H9 (cell line): ENCODE results near the gene GPAT3. TPM values are rescaled to one million over a fixed set of nuclear protein-coding genes. Genes with fewer than 3 reads are reported as not detected.

Experiments
- DNase-seq: peaks from one replicate; pipeline ENCODE4 v3.0.0-alpha.2; 2017
- H2AFZ ChIP-seq: one replicate; pipeline ENCODE4 v1.6.1; 2013; ENCODE audit warnings: mild to moderate bottlenecking, low read length, control low read depth, moderate library complexity
- H2AK5ac ChIP-seq: 2 replicates; pipeline ENCODE4 v1.6.1; 2013; ENCODE audit warnings: low read length, control low read depth, mixed read lengths; ENCODE audit not compliant: insufficient read length
- H2BK120ac ChIP-seq: one replicate; pipeline ENCODE4 v1.6.1; 2013; ENCODE audit warnings: low read depth, mild to moderate bottlenecking, low read length, control low read depth, inconsistent platforms; ENCODE audit not compliant: poor library complexity, severe bottlenecking
- H2BK12ac ChIP-seq: 2 replicates; pipeline ENCODE4 v1.6.1; 2013; ENCODE audit warnings: low read length, control low read depth, mixed read lengths, low read depth; ENCODE audit not compliant: insufficient read length
- H2BK15ac ChIP-seq: 2 replicates; pipeline ENCODE4 v1.6.1; 2013; ENCODE audit warnings: low read depth, low read length, control low read depth
- H2BK20ac ChIP-seq: one replicate; pipeline ENCODE4 v1.6.1; 2013; ENCODE audit warnings: low read depth, mild to moderate bottlenecking, low read length, control low read depth, inconsistent platforms; ENCODE audit not compliant: poor library complexity, severe bottlenecking
- H2BK5ac ChIP-seq: 2 replicates; pipeline ENCODE4 v1.6.1; 2013; ENCODE audit warnings: low read length, control low read depth, mixed read lengths; ENCODE audit not compliant: insufficient read length
- H3K14ac ChIP-seq: 2 replicates; pipeline ENCODE4 v1.6.1; 2013; ENCODE audit warnings: low read length, control low read depth; ENCODE audit not compliant: insufficient read depth
- H3K18ac ChIP-seq: 2 replicates; pipeline ENCODE4 v1.6.1; 2013; ENCODE audit warnings: low read depth, mild to moderate bottlenecking, mixed read lengths, low read length, control low read depth; ENCODE audit not compliant: insufficient read length
- H3K23ac ChIP-seq: 2 replicates; pipeline ENCODE4 v1.6.1; 2013; ENCODE audit warnings: low read length, control low read depth, mixed read lengths, low read depth; ENCODE audit not compliant: insufficient read length
- H3K23me2 ChIP-seq: 2 replicates; pipeline ENCODE4 v1.6.1; 2013; ENCODE audit warnings: low read depth, mild to moderate bottlenecking, mixed read lengths, low read length, control low read depth; ENCODE audit not compliant: insufficient read length, poor library complexity, severe bottlenecking
- H3K27ac ChIP-seq: 2 replicates; pipeline ENCODE4 v1.5.1; 2013; ENCODE audit warnings: low read length, control low read depth, mixed read lengths, low read depth; ENCODE audit not compliant: insufficient read length
- H3K27me3 ChIP-seq: 2 replicates; pipeline ENCODE4 v1.6.1; 2013; ENCODE audit warnings: low read length, control low read depth, inconsistent platforms; ENCODE audit not compliant: insufficient read depth
- H3K4ac ChIP-seq: 2 replicates; pipeline ENCODE4 v1.6.1; 2013; ENCODE audit warnings: low read depth, mild to moderate bottlenecking, control low read depth, inconsistent platforms, low read length, moderate library complexity
- H3K4me1 ChIP-seq: 2 replicates; pipeline ENCODE4 v1.6.1; 2013; ENCODE audit warnings: low read length, control low read depth, inconsistent platforms; ENCODE audit not compliant: insufficient read depth
- H3K4me2 ChIP-seq: 2 replicates; pipeline ENCODE4 v1.6.1; 2013; ENCODE audit warnings: low read length, control low read depth, mixed read lengths; ENCODE audit not compliant: insufficient read length, insufficient read depth
- H3K56ac ChIP-seq: 2 replicates; pipeline ENCODE4 v1.6.1; 2013; ENCODE audit warnings: low read depth, mild to moderate bottlenecking, mixed read lengths, low read length, control low read depth; ENCODE audit not compliant: insufficient read length
- H3K79me1 ChIP-seq: 2 replicates; pipeline ENCODE4 v1.6.1; 2013; ENCODE audit warnings: low read depth, mild to moderate bottlenecking, moderate library complexity, low read length, control low read depth, inconsistent platforms; ENCODE audit not compliant: insufficient read depth, poor library complexity, severe bottlenecking
- H3K79me2 ChIP-seq: 2 replicates; pipeline ENCODE4 v1.6.1; 2013; ENCODE audit warnings: low read length, control low read depth, inconsistent platforms; ENCODE audit not compliant: insufficient read depth
- H3K9ac ChIP-seq: 2 replicates; pipeline ENCODE4 v1.6.1; 2013; ENCODE audit warnings: low read length, control low read depth, mixed read lengths; ENCODE audit not compliant: insufficient read length; ENCODE audit errors: extremely low read depth
- H3K9me3 ChIP-seq: one replicate; pipeline ENCODE4 v1.6.1; 2013; ENCODE audit warnings: low read depth, low read length, inconsistent platforms; ENCODE audit not compliant: control insufficient read depth
- H3T11ph ChIP-seq: one replicate; pipeline ENCODE4 v1.6.1; 2013; ENCODE audit warnings: mild to moderate bottlenecking, low read length, control low read depth, inconsistent platforms
- H4K20me1 ChIP-seq: one replicate; pipeline ENCODE4 v1.6.1; 2013; ENCODE audit not compliant: control insufficient read depth, insufficient read length, insufficient read depth
- H4K5ac ChIP-seq: 2 replicates; pipeline ENCODE4 v1.6.1; 2013; ENCODE audit warnings: low read depth, mild to moderate bottlenecking, mixed read lengths, low read length, control low read depth; ENCODE audit not compliant: insufficient read length
- H4K8ac ChIP-seq: replicated peaks from 2 replicates; pipeline ENCODE4 v1.6.1; 2013; ENCODE audit warnings: low read length, control low read depth, mixed read lengths, low read depth; ENCODE audit not compliant: insufficient read length
- H4K91ac ChIP-seq: 2 replicates; pipeline ENCODE4 v1.6.1; 2013; ENCODE audit warnings: low read depth, mild to moderate bottlenecking, moderate library complexity, mixed read lengths, low read length, control low read depth; ENCODE audit not compliant: insufficient read length
- H3K27ac Mint-ChIP-seq, 3 experiments: 2 replicates in 2 of 3; 3 replicates in 1 of 3; pipeline ENCODE4 v1.8.0; 2020 to 2021; ENCODE audit warnings: mixed read lengths in 3 of 3, mild to moderate bottlenecking in 1 of 3, moderate library complexity in 1 of 3
- H3K27me3 Mint-ChIP-seq: 2 replicates; pipeline ENCODE4 v1.8.0; 2021; ENCODE audit warnings: low read depth, mild to moderate bottlenecking, moderate library complexity, mixed read lengths
- H3K36me3 Mint-ChIP-seq, 3 experiments: 2 replicates in 2 of 3; 3 replicates in 1 of 3; pipeline ENCODE4 v1.8.0; 2020 to 2021; ENCODE audit warnings: low read depth in 3 of 3, mixed read lengths in 3 of 3; ENCODE audit not compliant: insufficient read depth in 1 of 3
- H3K4me1 Mint-ChIP-seq, 2 experiments: 2 replicates each; pipeline ENCODE4 v1.8.0; 2020; ENCODE audit warnings: mixed read lengths in 2 of 2
- H3K4me3 Mint-ChIP-seq, 2 experiments: 2 replicates in 1 of 2; 3 replicates in 1 of 2; pipeline ENCODE4 v1.8.0; 2020 to 2021; ENCODE audit warnings: mild to moderate bottlenecking in 2 of 2, mixed read lengths in 2 of 2, moderate library complexity in 1 of 2
- H3K9me3 Mint-ChIP-seq, 2 experiments: 2 replicates in 1 of 2; 3 replicates in 1 of 2; pipeline ENCODE4 v1.8.0; 2020; ENCODE audit warnings: mild to moderate bottlenecking in 2 of 2, mixed read lengths in 2 of 2, moderate library complexity in 1 of 2
- WGBS: extraction: QIAGEN DNeasy Blood & Tissue Kit; methylation state at CpG from one replicate; pipeline ENCODE4 v1.1.7; 2013; ENCODE audit warnings: missing lambda C conversion rate, low lambda C conversion rate, mixed read lengths; ENCODE audit not compliant: insufficient read length; ENCODE audit errors: extremely low coverage; 5-methylcytosine and 5-hydroxymethylcytosine counted together
- total RNA-seq: library from RNA; stranded (reverse); gene quantifications from 2 replicates; pipeline ENCODE4 v1.2.1, GENCODE V29; 2021
- TF ChIP-seq, protein P1 (sequence below): fragments of 200-600 bp; sonication (generic); conservative IDR thresholded peaks from 3 replicates; pipeline ENCODE4 v1.8.0; 2021; ENCODE audit warnings: antibody characterized with exemption, mild to moderate bottlenecking

GPAT3 gene
- total RNA-seq, 1 experiment from 2014 or later = 1.8 TPM

DNA sequence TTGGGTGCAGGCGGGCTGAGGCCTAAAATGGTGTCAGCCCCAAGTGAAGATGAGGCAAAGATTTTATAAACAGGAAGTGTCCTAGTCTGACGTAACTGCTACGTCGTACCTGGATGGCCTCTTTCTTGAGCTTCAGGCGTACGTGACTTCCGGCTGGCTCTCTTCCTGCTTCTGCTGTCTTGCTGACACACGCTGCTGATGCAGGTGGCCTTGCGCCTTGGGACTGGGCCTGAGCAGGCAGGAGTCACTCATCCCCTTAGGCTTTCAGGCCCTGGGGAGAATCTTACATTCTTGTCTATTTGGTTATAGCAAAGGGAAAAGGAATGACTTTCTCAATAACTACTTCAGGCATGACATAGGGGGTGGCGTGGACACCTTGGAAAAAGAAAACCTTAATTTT, 30.9 kb upstream of the GPAT3 start:
- H3K9me3 Mint-ChIP-seq = no peaks in the 10 kb centered on the region; a peak in 1 of 5 replicates
- H2BK15ac ChIP-seq = no peak overlapping the region
- no peaks in the 10 kb centered on the region for H3K9me3 ChIP-seq
- H3K4me3 Mint-ChIP-seq = no peak overlapping the region
- no peak overlapping the region for H3K14ac ChIP-seq
- H2BK120ac ChIP-seq = no peak overlapping the region
- H2BK12ac ChIP-seq = no peak overlapping the region
- H3K4me1 ChIP-seq = no peaks in the 10 kb centered on the region; the same call in 1 of the 2 replicates
- no peak overlapping the region for H4K5ac ChIP-seq
- DNase-seq = no peak
- H2BK20ac ChIP-seq = no peak overlapping the region
- no peak overlapping the region for H2BK5ac ChIP-seq
- H3K27ac Mint-ChIP-seq = no peak overlapping the region
- H4K8ac ChIP-seq = no peak overlapping the region
- H3K4me1 Mint-ChIP-seq = peaks cover 0 to 3% of the 10 kb centered on the region in 2 experiments; a peak in 2 of 4 replicates
- no peak overlapping the region for H2AK5ac ChIP-seq
- no peak overlapping the region for H4K91ac ChIP-seq
- TF ChIP-seq, protein P1, sequence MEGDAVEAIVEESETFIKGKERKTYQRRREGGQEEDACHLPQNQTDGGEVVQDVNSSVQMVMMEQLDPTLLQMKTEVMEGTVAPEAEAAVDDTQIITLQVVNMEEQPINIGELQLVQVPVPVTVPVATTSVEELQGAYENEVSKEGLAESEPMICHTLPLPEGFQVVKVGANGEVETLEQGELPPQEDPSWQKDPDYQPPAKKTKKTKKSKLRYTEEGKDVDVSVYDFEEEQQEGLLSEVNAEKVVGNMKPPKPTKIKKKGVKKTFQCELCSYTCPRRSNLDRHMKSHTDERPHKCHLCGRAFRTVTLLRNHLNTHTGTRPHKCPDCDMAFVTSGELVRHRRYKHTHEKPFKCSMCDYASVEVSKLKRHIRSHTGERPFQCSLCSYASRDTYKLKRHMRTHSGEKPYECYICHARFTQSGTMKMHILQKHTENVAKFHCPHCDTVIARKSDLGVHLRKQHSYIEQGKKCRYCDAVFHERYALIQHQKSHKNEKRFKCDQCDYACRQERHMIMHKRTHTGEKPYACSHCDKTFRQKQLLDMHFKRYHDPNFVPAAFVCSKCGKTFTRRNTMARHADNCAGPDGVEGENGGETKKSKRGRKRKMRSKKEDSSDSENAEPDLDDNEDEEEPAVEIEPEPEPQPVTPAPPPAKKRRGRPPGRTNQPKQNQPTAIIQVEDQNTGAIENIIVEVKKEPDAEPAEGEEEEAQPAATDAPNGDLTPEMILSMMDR = no peak
- no peaks in the 10 kb centered on the region for H3K27me3 ChIP-seq
- H3K23me2 ChIP-seq = no peaks in the 10 kb centered on the region
- no peak overlapping the region for H3K4ac ChIP-seq
- H2AFZ ChIP-seq = no peak overlapping the region
- H3K79me2 ChIP-seq = no peaks in the 10 kb centered on the region
- no peak overlapping the region for H3K4me2 ChIP-seq
- no peak overlapping the region for H3K18ac ChIP-seq
- peaks cover 0 to 5% (median 2%) of the 10 kb centered on the region in 3 experiments; a peak in 2 of 7 replicates for H3K36me3 Mint-ChIP-seq
- no peaks in the 10 kb centered on the region for H3K79me1 ChIP-seq
- no peak overlapping the region for H3T11ph ChIP-seq
- H3K23ac ChIP-seq = no peak overlapping the region
- H3K9ac ChIP-seq = no peak overlapping the region
- WGBS = no CpG with 5 or more reads among the region's 10 CpGs
- no peak overlapping the region for H3K56ac ChIP-seq
- no peaks in the 10 kb centered on the region for H4K20me1 ChIP-seq
- H3K27me3 Mint-ChIP-seq = no peaks in the 10 kb centered on the region; the same call in 1 of the 2 replicates
- H3K27ac ChIP-seq = no peak overlapping the region
